Measurements from ENCODE around the gene TOGARAM2. TPM values are rescaled to one million over a fixed set of nuclear protein-coding genes. Genes with fewer than 3 reads are reported as not detected.
A peak's percentile ranks its signal among the peaks of the same experiment; 100 is the strongest.

The TOGARAM2 gene
- total and polyA plus RNA-seq, 2 of the 13 experiments (the other 11 are each of a cell fraction or from before 2014, with no cell fraction given): under 0.01 to 0.05 TPM

DNA sequence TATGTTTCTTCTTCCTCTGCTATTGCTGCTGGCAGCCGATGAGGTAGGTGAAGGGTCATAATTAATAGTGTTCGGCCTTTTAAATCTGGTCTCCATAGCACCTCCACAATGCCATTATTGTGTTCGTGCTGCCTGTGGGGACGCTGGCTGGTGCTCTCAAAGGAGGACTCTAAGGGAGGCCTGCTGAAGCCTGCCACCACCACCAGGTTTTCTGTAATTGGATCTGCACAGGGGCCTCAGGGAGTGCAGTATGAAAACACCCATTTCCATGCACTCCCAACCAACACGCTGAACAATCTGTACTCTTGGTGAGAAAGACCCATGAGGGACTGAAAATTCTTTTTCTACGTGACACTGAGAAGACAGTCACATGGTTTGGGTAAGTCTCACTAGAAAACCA is 116.5 kb downstream of the TOGARAM2 start:
- Histone ChIP-seq H3K27me3 (ENCODE audit: control insufficient read depth in 1 of 2, insufficient read depth in 2 of 2, low read length in 2 of 2) (peaks cover 1 to 23% of the 10 kb centered on the region in 2 experiments; a peak in 2 of 5 replicates), H3K9me3 (ENCODE audit: low read length) (0 out of 2 replicates have a peak, but pooled peaks cover 5% of the 10 kb centered on the region), H3K79me2 (ENCODE audit: insufficient read depth, low read length) (no peaks in the 10 kb centered on the region), H3K36me3 (replicated peaks in 1 of 2; ENCODE audit: control insufficient read depth in 1 of 2, insufficient read depth in 2 of 2, low read length in 2 of 2) (no peaks in the 10 kb centered on the region), H3K4me2 (ENCODE audit: low read depth, low read length) (no peak overlapping the region), H3K4me3 (replicated peaks in 1 of 3; ENCODE audit: insufficient read depth in 1 of 3, low read depth in 2 of 3, low read length in 3 of 3) (no peak overlapping the region), H3K27ac (ENCODE audit: extremely low read length, insufficient read depth, low read length) (no peak overlapping the region), H4K20me1 (ENCODE audit: insufficient read depth, low read length) (no peaks in the 10 kb centered on the region), H3K4me1 (ENCODE audit: insufficient read depth, low read length) (peaks cover 12% of the 10 kb centered on the region; the same call in 1 of the 2 replicates), H3K9ac (ENCODE audit: insufficient read depth, low read depth, low read length) (no peak overlapping the region), H2AFZ (ENCODE audit: low read length) (no peak overlapping the region)
- WGBS (ENCODE audit: low lambda C conversion rate): 11% methylated on average over 6 of the region's 6 CpGs
- CTCF ChIA-PET (ENCODE audit: low intra/inter-chr PET ratio, low total read pairs): no interaction called here
- in situ Hi-C loops (cut with HindIII; ENCODE audit: extremely low pct_ligation_motif_present, low pct_unique_long_range_greater_than_20kb): no loop called here
- no peak for FAIRE-seq
- no TSS peak for BruUV-seq (replicated peaks)
- peak; percentile 73 for ATAC-seq
- POLR2A ChIA-PET: no interaction called here
- TF ChIP-seq, protein P1, sequence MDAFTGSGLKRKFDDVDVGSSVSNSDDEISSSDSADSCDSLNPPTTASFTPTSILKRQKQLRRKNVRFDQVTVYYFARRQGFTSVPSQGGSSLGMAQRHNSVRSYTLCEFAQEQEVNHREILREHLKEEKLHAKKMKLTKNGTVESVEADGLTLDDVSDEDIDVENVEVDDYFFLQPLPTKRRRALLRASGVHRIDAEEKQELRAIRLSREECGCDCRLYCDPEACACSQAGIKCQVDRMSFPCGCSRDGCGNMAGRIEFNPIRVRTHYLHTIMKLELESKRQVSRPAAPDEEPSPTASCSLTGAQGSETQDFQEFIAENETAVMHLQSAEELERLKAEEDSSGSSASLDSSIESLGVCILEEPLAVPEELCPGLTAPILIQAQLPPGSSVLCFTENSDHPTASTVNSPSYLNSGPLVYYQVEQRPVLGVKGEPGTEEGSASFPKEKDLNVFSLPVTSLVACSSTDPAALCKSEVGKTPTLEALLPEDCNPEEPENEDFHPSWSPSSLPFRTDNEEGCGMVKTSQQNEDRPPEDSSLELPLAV (CRISPR knock-in tag; conservative IDR thresholded peaks at IDR 0.05; ENCODE audit: low read depth): no peak
- peak; percentile 80 for TF ChIP-seq ZNF263 (CRISPR knock-in tag; IDR thresholded peaks at IDR 0.05)
- intact Hi-C loops (cut with micrococcal nuclease; ENCODE audit: unreplicated experiment): no loop called here
- DNase-seq (ENCODE audit: low spot score): no peak

DNA sequence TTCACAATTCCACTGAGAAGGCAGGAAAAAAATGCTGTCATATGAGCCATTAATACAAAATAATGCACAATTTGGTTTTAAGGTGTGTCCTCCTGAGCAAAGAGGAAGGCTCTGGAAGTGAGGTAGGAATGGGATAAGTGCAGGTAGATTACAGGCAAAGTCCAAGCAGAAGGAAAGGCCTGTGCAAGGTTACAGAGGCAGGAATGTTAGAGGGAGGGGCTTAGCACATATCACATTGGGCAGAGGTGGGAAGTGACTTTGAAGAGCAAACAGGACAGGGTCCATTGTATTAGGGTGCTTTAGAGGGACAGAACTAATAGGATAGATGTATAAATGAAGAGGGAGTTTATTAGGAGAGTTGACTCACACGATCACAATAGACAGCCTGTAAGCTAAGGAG is 119.5 kb downstream of the TOGARAM2 start:
- ATAC-seq (peak; percentile 48; the same call in 2 of the 3 replicates), DNase-seq (ENCODE audit: low spot score) (no peak), FAIRE-seq (no peak)
- H3K9me3 ChIP-seq (ENCODE audit: low read length): 0 out of 2 replicates have a peak, but pooled peaks cover 5% of the 10 kb centered on the region
- in situ Hi-C loops (cut with HindIII; ENCODE audit: extremely low pct_ligation_motif_present, low pct_unique_long_range_greater_than_20kb): no loop called here
- CTCF ChIA-PET (ENCODE audit: low intra/inter-chr PET ratio, low total read pairs): no interaction called here
- no peaks in the 10 kb centered on the region for H4K20me1 ChIP-seq (ENCODE audit: insufficient read depth, low read length)
- H3K4me1 ChIP-seq (ENCODE audit: insufficient read depth, low read length): peaks cover 12% of the 10 kb centered on the region; the same call in 1 of the 2 replicates
- POLR2A ChIA-PET: no interaction called here
- no peak overlapping the region for H3K27ac ChIP-seq (ENCODE audit: extremely low read length, insufficient read depth, low read length)
- H3K27me3 ChIP-seq (ENCODE audit: control insufficient read depth in 1 of 2, insufficient read depth in 2 of 2, low read length in 2 of 2): peaks cover 1 to 25% of the 10 kb centered on the region in 2 experiments; a peak in 2 of 5 replicates
- no TSS peak for BruUV-seq (replicated peaks)
- no peaks in the 10 kb centered on the region for H3K36me3 ChIP-seq (replicated peaks in 1 of 2; ENCODE audit: control insufficient read depth in 1 of 2, insufficient read depth in 2 of 2, low read length in 2 of 2)
- WGBS (ENCODE audit: low lambda C conversion rate): 0% methylated on average over 1 of the region's 1 CpG
- H3K9ac ChIP-seq (ENCODE audit: insufficient read depth, low read depth, low read length): no peak overlapping the region
- intact Hi-C loops (cut with micrococcal nuclease; ENCODE audit: unreplicated experiment): no loop called here
- H3K79me2 ChIP-seq (ENCODE audit: insufficient read depth, low read length): no peaks in the 10 kb centered on the region
- no peak overlapping the region for H2AFZ ChIP-seq (ENCODE audit: low read length)
- H3K4me2 ChIP-seq (ENCODE audit: low read depth, low read length): no peak overlapping the region
- H3K4me3 ChIP-seq (replicated peaks in 1 of 3; ENCODE audit: insufficient read depth in 1 of 3, low read depth in 2 of 3, low read length in 3 of 3): no peak overlapping the region
- TF ChIP-seq SOX13 (IDR thresholded peaks at IDR 0.05): no peak
- TF ChIP-seq SOX13 (CRISPR knock-in tag; conservative IDR thresholded peaks at IDR 0.05 in 1 of 2, IDR thresholded peaks at IDR 0.05 in 1 of 2): peak in 1 of 2 experiments; percentile 16; a peak in 1 of 4 replicates
- TF ChIP-seq NFIB (CRISPR knock-in tag; IDR thresholded peaks at IDR 0.05; ENCODE audit: borderline replicate concordance): no peak
- no peak for TF ChIP-seq ISL2 (CRISPR knock-in tag; IDR thresholded peaks at IDR 0.05)
- no peak for TF ChIP-seq HNRNPLL (IDR thresholded peaks at IDR 0.05; ENCODE audit: low read depth, low read length, poor library complexity, severe bottlenecking)
- TF ChIP-seq NCOA2 (CRISPR knock-in tag; IDR thresholded peaks at IDR 0.05): no peak
- TF ChIP-seq MEF2D (CRISPR knock-in tag; IDR thresholded peaks at IDR 0.05): no peak
- TF ChIP-seq, protein P2, sequence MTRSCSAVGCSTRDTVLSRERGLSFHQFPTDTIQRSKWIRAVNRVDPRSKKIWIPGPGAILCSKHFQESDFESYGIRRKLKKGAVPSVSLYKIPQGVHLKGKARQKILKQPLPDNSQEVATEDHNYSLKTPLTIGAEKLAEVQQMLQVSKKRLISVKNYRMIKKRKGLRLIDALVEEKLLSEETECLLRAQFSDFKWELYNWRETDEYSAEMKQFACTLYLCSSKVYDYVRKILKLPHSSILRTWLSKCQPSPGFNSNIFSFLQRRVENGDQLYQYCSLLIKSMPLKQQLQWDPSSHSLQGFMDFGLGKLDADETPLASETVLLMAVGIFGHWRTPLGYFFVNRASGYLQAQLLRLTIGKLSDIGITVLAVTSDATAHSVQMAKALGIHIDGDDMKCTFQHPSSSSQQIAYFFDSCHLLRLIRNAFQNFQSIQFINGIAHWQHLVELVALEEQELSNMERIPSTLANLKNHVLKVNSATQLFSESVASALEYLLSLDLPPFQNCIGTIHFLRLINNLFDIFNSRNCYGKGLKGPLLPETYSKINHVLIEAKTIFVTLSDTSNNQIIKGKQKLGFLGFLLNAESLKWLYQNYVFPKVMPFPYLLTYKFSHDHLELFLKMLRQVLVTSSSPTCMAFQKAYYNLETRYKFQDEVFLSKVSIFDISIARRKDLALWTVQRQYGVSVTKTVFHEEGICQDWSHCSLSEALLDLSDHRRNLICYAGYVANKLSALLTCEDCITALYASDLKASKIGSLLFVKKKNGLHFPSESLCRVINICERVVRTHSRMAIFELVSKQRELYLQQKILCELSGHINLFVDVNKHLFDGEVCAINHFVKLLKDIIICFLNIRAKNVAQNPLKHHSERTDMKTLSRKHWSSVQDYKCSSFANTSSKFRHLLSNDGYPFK (CRISPR knock-in tag; IDR thresholded peaks at IDR 0.05; ENCODE audit: borderline replicate concordance): no peak
- no peak for TF ChIP-seq TBP (CRISPR knock-in tag; IDR thresholded peaks at IDR 0.05)
- TF ChIP-seq TEAD3 (CRISPR knock-in tag; optimal IDR thresholded peaks at IDR 0.05; ENCODE audit: borderline replicate concordance): peak; percentile 36
- peak; percentile 30 for TF ChIP-seq HNF4A (CRISPR knock-in tag; IDR thresholded peaks at IDR 0.05)

All from HepG2 (cell line).